ENCODE data around the gene TMEM53. TPM values are rescaled to one million over a fixed set of nuclear protein-coding genes. Genes with fewer than 3 reads are reported as not detected.
"Not testable (repeated sequence)": the region's sequence is repeated elsewhere in the genome, so short reads cannot be mapped to it uniquely, and the experiment has no call there.

Gene TMEM53
- total RNA-seq: 21.0 TPM

GRCh38 chr1:44674113-44675000 lies at the start of gene TMEM53, which contains the start of gene ARMH1:
Gene TMEM53, minus strand, starts transcription at chr1:44674481. Its CDS starts 90 bp downstream, at chr1:44674391.
Gene ARMH1, plus strand, starts transcription at chr1:44674714. Its CDS starts 14,984 bp downstream, at chr1:44689698.
- DNase-seq (ENCODE audit: low spot score): peak; percentile 99

DNA sequence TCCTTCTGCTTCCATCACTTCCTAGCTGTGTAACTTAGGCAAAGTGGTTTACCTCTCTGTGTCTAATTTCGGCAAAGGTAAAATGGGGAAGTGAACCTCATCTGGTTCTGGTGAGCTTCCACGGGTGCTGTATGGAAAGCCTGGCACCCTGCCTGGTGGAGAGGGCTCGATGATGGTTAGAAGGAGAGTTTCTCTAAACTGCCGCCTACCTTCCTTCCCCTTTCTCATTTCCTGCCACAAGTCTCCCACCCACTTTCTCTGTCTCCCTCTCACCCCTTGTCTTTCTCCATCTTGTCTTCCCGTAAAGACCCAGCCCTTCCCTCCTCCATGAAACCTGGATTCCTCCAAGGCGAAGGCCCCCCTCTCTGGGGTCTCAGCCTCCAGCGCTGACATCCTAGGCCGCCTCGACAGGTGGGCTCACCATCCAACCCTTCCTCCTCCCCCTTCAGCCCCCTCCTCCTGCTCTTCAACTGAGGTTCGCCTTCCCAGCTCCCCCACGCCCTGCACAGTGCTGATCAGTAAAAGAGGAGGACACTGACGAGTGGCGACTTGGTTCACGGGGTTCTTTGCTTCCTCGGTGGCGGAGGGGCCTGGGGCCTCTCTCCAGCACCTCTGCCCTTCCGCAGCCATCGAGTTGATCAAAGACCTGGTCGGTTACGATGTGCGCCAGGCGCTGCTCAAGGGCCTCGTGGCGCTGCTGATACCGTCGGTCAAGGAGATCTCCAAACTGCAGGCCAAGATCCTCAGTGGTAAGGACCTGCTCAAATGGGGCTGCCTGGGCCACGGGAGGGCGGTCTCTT lies 49.4 kb upstream of the TMEM53 start:
- no peak for DNase-seq (ENCODE audit: low spot score)

DNA sequence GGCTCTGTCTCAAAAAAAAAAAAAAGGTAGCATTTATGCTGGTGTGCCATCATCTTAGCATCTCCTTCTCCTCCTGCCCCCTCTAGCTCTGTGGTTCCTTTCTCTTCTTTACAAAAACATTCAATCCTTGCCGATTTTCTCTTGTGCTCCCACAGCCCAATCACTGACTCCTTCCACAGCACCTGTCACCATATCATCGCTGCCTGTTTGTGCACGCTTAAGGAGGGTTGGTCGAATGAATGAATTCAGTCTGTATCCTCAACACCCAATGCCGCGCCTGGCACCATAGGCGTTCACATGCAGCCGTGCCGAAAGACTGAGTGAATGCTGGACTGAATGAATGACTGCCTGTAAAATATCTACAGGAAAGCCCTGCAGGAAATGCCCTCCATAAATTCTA lies 48.8 kb upstream of the TMEM53 start:
- no peak for DNase-seq (ENCODE audit: low spot score)

DNA sequence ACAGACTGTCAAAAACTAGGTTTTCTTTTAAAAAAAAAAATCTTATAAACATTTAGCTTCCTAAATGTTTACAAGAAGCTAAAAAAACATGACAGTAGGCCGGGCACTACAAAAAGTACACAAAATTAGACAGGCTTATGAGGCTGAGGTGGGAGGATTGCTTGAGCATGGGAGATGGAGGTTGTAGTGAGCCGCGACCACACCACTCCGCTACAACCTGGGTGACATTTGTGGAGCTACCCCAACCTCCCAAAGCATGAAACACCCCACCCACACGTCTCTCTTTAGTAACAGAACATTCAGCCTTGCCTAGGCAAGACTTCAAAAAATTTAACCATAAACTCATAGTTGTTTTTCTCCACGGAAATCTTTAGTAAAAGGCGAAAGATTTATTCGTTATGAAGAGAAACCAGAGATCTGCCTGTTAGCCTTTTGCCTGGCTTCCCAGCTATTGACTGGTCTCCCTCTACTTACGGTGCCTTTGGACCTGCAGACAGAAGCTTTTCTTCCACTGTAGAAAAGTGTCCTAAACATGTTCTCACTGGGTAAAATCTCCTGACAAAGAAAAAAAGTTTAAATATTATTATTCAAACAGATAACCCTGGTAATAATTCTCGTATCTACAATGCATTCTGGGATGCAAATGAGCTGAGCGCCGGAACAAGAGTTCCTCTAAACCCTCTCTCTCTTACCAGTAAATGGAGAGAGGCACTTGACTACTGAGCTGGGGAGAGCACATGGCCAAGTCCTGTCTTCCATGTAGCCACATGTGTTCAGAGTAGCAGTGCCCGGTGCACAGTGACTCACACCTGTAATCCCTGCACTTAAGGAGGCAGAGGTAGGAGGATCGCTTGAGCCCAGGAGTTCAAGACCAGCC lies 47.4 kb upstream of the TMEM53 start:
- DNase-seq (ENCODE audit: low spot score): peak; percentile 21

DNA sequence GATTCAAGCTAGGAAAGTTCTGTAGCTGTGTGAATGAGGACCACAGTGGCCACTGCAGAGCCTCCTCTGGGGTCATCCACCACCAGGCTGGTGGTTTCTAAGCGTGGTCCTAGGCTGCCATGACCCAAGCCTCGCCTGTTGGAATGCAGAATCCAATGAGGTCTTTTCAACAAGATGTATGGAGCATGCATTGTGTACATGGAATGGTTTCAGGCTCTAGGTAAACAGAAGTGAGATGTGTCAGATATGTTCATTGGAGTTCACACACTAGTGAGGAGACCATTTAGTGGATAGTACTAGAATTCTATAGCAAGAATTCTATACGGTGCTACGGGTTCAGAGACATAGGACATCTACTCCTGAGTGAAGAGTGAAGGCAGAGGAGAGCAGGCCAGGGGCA lies 46.0 kb upstream of the TMEM53 start:
- no peak for DNase-seq (ENCODE audit: low spot score)

DNA sequence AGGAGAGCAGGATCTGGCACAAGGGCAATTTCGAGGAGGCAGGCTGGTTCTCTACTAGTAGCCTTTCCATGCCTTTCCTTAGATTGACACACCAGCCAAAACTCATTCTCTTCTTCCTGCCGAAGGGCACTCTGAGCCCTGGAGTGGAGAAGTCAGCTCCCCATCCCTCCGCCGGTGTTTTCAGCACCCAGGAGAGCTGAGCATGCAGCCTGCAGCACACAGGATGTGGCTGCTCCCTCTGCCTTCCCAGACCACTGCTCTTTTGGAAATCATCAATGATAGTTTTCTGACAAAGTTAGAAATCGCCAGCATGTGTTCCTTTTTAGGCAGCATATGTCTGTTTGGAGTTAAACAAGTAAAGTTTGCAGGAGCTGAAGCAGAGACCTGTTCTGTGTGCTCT lies 45.0 kb upstream of the TMEM53 start:
- DNase-seq (ENCODE audit: low spot score): no peak

DNA sequence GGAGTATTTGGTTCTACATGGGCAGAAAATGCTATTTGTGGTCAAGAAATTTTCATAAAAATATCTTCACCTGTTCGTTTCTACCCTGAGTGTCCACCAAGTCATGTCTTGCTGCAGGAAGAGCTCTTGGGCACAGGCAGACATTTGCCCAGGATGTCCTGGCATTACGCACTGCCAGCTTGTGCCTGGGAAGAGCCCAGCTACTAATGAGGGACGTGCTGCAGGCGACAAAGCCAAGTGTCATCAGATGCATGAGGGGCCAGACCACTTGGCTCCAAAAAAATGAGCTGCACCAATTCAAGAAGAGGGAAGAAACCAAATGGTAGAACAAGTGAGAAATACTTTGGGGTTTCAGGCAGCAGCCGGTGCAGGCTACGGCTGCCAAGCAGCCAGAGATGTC lies 43.8 kb upstream of the TMEM53 start:
- no peak for DNase-seq (ENCODE audit: low spot score)

DNA sequence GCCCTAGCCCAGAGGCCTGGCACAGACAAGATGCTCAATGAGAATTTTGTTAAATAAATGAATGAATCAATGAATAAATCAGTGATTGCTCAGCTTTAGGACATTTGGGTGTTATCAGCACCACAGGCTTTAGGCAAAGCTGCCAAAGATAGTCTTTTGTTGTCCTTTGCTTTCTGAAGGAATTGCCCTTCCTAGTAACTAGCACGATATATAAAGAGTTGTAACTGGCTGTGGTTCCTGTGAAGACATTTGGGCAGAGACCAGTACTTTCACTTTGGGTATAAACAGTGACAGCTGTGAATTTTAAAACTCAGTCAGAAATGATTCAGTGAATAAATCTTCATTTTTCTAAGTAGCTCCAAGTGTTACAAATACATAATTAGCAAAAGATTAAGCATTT lies 43.4 kb upstream of the TMEM53 start:
- no peak for DNase-seq (ENCODE audit: low spot score)

GRCh38 chr1:44717156-44717555 lies 42.9 kb upstream of the TMEM53 start:
- DNase-seq (ENCODE audit: low spot score): no peak

DNA sequence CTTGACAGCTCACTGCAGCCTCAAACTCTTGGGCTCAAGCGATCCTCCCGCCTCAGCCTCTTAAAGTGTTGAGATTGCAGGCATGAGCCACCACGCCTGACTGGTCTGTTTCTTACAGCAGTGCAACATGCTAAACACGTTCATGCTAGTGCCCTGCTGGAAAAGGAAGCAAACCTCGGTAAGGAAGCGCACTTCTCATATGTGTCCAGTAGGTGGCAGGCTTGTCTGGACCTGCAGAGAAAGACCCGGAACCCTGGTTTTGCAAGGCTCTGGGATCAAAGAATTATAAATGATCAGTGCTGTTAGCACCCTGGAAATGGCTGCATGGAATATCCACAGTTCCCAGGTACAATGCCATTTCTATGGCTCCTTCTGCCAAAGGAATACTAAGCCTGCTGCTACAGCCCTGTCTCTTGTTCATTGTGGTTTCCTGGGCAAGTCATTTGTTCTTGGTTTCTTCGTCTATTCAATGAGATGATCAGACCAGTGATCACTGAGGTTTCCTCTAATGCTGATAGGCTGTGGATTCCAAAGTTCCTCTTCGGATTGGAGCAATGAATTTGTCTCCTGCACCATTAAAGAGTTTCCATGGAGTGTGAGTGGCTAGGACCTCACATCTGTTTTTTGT lies 40.8 kb upstream of the TMEM53 start:
- DNase-seq (ENCODE audit: low spot score): peak; percentile 78

- DNase-seq (ENCODE audit: low spot score): no peak
Observed at GRCh38 chr1:44714532-44714931, 40.3 kb upstream of the TMEM53 start.

GRCh38 chr1:44713321-44713781 lies 39.1 kb upstream of the TMEM53 start:
- DNase-seq (ENCODE audit: low spot score): no peak

DNA sequence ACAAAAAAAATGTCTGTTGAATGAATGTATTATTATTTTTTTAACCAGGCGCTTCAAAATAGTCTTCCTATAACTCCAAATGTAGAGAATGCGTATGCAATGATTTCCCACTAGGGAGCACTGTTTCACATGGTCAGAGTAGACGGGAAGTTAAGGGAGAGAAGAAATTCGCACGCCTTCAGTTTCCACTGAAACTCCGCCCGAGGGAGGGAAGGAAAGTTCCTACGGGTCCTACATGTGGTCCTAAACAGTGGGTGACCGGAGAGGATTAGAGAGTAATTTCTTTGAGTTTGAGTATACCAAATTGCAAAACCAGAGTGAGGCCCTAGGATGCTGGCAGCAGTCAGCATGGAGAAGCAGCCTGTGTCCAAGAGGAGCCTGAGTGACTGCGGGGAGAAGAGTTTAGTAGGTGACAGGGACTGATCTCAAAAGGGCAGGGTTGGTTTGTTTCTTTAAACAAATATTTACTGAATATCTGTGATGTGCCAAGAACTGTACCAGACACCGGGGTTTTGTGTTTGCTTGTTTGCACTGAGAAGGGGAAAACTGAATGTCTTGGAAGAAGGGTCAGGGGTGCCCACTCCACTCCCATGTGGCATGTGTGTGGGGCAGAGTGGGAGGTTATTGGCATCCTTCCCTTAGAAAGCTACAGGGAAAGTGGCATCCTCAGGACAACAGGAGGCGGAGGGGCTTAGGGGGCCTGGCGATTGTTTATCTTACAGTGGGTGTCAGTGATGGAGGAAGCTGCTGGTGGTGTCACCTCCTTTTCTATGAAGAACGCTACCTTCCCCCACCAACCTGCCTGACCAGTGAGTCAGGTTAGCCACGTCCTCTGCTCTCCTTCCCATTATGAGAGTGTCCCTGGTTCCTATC lies 33.9 kb upstream of the TMEM53 start:
- peak; percentile 39 for DNase-seq (ENCODE audit: low spot score)

DNA sequence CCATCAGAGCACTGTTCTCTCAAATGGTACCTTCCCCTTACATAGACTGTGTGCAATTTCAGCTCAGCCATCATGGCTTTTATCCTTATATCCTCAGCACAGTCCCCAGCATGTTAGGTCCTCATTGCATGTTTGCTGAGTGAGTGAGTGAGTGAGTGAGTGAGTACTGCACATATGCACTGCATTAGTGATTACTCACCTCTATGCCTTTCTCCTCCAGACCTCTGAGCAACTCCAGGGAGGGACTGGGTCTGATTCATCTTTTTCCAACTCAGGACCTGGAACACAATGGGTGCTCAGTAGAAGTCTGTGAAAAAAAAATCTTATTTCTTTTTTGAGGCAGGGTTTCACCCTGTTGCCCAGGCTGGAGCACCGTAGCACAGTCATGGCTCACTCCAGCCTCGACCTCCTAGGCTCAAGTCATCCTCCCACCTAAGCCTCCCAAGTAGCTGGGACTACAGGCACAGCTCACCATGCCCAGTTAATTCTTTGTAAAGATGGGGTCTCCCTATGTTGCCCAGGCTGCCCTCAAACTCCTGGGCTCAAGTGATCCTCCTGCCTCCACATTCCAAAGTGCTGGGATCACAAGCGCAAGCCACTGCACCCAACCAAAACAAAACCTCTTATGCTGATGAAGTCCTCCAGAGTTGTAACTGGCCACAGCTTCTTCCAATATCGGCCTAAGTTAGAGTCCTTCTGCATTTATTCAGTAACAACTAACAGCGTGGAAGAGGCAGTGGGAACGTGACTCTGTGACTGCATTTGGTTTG lies 33.0 kb upstream of the TMEM53 start:
- no peak for DNase-seq (ENCODE audit: low spot score)

- no peak for DNase-seq (ENCODE audit: low spot score)
Observed at GRCh38 chr1:44705938-44706337, 31.7 kb upstream of the TMEM53 start.

GRCh38 chr1:44705470-44705869 lies 31.2 kb upstream of the TMEM53 start:
- DNase-seq (ENCODE audit: low spot score): no peak

DNA sequence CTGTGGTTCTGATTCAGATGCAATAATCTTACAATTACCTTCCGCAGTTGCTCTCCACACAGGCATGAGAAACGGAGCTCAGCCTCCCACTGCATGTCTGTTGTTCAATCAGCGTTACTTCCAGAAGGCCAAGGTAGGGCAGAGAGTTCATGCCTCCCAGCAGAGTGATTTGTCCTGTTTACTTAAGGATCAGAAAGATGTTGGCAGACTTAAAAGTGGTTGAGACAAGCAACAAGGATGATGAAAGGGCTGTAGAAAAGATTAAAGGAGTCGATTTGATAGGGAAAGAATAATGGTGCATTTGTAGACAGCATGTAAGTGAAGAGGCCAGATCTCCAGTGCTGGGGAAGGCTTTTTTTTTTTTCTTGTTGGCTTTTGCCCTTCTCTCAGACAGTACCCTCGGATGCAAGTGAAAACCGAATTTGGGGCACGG lies 26.9 kb upstream of the TMEM53 start:
- DNase-seq (ENCODE audit: low spot score): no peak

- no peak for DNase-seq (ENCODE audit: low spot score)
Observed at GRCh38 chr1:44700573-44700972, 26.3 kb upstream of the TMEM53 start.

- not testable (repeated sequence) for DNase-seq (ENCODE audit: low spot score)
Observed at GRCh38 chr1:44699375-44699774, 25.1 kb upstream of the TMEM53 start.

Measured in mucosa of gallbladder (tissue), 1 donor.